ENCODE measurements around the gene TRIM39.

GRCh38 chr6:30355281-30355680 lies 28.6 kb downstream of the TRIM39 start:
- TF ChIP-seq POLR2A (IDR thresholded peaks at IDR 0.05) (no peak), CTCF (IDR thresholded peaks at IDR 0.05) (no peak)
